ENCODE data around the gene OS9.

Gene OS9

DNA sequence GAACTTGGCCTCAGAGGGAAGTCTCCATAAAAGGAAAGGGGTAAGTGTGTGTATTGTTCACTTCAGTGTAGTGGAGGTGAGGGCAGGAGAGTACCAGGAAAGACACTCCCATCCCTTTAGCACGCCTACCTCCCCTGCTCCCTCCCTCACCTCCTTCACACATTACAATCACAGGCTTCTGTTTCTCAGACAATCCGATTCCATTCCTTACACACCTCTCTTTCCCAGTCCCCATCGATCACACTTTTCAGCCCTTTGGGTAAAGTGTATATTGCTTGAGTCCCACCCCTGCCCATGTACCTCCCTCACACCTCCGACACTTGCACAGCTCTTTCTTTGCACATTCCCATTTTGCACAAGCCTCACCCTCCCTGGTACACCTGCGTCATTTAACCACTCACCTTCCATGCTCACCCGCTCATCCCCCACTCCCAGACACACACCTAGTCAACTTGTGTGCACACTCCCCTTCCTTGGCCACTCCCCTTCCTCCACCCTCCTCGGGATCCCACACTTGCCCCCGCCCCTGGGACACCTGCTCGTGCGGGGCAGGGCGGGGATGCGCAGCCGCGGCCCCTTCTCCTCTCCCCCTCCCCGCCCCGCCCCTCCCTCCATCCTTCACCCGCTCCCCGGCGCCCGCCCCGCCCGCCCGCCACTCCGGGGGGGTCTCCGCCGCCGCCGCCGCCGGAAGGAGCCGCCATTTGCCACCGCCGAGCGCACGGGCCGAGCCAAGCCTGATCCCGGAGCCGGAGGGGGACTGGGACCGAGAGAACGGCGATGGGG, 60.7 kb downstream of the OS9 start, which contains the start of gene MARCHF9:
MARCHF9 (plus strand) TSS at position 693 of the 783 bp plus-strand sequence. CDS start 426 bp downstream, outside the sequence.
- DNase-seq (ENCODE audit: low read depth) = peak; percentile 65

DNA sequence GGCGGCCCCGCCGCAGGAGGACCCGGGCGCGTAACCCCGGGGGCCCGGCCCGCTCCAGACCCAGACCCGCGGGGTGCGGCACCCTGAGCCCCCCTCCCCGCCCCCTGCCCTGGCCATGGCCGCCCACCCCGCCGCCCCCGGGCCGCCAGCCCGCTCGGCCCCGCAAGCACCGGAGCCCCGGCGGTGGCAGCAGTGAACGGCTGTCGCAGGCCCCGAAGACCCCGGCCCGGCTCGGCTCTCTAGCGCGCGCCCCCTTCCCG, 61.2 kb downstream of the OS9 start:
- no peak for DNase-seq (ENCODE audit: low read depth)

DNA sequence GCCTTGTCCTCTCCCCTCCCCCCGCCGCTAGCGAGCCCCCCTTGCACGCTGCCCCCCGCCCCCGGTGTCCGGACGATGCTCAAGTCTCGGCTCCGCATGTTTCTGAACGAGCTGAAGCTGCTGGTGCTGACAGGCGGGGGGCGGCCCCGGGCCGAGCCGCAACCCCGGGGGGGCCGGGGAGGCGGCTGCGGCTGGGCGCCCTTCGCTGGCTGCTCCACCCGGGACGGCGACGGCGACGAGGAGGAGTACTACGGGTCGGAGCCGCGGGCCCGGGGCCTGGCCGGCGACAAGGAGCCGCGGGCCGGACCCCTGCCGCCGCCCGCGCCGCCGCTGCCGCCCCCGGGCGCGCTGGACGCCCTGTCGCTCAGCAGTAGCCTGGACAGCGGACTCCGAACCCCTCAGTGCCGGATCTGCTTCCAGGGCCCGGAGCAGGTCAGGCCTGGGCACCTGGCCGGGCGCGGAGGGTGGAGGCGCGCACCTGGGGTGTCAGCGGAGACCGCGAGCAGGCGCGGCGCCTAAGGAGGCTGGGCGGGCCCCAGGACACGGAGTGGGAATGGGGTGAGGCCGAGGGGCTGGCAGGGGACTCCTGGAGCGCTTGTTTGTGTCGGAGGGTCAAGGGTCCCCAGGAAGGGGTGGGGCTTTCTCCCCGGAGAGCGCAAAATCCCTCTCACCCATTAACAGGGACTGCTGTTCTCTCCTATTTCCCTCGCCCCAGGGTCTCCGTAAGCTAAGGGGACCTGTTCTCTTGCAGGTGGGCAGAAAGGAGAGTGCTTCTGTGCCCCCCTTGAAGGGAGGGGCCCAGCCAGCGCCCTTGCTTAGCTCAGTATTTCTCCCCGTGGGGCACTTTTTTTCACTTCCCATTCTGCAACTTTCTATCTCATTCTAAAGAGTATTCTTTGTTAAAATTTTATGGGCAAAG, 61.8 kb downstream of the OS9 start:
- peak; percentile 31 for DNase-seq (ENCODE audit: low read depth)

DNA sequence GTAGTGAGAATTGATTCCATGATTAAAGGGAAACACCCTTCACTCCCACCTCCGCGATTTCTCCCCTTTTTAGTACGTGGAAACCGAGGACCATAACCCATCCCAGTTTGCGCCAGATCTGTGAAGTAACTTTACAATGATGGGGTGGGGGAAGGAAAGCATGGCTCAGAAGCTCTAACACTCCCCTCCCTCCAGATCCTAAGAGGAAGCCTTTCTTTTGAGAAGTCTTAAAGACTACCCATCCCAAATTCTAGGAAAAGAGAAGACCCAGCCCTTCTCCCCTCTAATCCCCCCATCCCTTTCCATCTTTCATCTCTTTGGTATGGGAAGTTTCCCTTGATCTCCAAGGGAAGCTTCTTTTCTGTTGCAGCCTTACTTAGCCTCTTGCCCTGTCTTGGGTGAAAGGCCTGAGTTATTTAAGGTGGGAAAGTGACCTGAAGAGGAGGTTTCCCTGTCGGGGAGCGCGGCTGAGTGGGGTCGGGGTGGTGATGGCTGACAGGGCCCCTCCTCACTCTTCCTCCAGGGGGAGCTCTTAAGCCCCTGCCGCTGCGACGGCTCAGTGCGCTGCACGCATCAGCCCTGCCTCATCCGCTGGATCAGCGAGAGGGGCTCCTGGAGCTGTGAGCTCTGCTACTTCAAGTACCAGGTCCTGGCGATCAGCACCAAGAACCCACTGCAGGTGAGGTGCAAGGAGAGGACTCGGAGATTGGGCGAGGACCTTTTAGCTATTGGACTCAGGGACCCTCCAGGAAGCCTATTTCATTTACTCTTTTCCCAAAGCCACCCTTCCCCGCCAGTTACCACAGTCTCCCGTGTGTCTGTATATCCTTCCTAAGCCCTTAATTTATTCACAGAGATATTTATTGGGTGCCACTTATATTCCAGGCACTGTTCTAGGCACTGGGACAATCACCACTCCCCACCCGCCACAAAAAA, 62.7 kb downstream of the OS9 start:
- peak; percentile 49 for DNase-seq (ENCODE audit: low read depth)

DNA sequence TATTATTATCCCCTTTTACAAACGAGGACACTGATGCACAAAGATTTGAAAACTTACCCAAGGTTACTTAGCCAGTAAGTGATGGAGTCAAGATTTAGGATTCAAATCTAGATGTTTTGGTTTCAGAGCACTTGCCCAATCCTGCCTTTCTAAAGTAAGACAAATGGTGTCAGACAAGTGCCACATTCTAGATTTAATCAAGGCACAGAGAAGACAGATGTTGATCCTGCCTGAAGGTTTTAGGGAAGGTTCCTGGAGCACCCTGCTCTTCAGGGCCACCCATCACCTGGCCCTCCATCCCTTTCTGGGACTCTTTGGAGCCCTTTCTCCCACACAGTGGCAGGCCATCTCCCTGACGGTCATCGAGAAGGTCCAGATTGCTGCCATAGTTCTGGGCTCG, 63.8 kb downstream of the OS9 start:
- DNase-seq (ENCODE audit: low read depth) = no peak

DNA sequence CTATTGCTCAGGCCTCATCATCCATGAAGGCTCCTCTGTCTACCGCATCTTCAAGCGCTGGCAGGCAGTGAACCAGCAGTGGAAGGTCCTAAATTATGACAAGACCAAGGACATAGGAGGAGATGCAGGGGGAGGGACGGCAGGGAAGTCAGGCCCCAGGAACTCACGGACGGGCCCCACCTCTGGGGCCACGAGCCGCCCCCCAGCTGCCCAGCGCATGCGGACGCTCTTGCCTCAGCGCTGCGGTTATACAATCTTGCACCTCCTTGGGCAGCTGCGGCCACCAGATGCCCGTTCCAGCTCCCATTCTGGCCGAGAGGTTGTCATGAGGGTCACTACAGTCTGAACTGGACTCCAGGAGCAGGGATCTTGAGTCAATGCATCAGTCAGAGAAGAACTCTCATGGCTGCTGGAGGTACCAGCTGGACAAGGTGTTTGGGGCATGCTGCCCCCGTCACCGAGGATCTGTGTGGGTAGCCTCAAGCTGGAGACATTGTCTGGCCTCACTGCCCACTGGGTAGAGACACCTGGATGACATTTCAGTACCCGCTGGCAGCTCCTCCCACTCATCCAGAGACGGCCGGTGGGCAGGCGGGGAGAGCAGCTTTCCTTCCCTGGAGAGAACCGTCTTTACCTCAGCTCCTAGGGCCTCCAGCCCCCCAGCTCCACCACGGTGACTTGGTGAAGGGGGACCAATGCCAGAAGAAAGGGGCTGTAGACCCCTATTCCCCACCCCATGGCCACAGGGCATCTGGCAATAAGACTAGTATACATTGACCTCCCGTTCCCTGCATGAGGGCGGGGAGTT, 64.8 kb downstream of the OS9 start:
- DNase-seq (ENCODE audit: low read depth) = no peak

DNA sequence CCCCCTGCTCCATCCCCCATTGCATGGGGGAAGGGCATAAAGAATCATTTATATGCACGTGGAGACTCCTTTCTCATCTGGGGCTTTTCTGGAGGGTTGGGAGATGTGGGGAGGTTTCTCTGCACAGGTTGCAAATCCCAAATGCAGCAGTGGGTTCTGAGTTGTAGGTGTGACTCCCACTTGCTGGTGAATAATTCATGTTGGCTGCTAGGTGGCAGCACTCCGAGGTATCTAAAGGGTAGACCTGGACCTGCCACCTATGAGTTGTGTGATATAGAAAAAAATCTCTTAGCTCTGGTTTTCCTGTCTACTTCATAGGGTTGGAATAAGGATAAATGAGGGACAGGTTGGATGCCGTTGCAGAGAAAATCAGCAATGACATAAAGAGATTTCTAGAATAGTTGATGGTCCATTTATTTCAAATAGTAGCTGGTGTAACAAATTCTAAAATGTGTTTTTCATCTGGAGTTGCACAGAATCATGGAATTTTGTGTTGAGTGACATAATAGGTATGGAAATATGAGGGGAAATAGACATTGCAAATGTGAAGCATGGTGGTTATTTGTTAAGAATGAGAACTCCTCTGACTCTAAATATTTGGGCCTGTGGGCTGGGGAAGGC, 65.5 kb downstream of the OS9 start:
- no peak for DNase-seq (ENCODE audit: low read depth)

DNA sequence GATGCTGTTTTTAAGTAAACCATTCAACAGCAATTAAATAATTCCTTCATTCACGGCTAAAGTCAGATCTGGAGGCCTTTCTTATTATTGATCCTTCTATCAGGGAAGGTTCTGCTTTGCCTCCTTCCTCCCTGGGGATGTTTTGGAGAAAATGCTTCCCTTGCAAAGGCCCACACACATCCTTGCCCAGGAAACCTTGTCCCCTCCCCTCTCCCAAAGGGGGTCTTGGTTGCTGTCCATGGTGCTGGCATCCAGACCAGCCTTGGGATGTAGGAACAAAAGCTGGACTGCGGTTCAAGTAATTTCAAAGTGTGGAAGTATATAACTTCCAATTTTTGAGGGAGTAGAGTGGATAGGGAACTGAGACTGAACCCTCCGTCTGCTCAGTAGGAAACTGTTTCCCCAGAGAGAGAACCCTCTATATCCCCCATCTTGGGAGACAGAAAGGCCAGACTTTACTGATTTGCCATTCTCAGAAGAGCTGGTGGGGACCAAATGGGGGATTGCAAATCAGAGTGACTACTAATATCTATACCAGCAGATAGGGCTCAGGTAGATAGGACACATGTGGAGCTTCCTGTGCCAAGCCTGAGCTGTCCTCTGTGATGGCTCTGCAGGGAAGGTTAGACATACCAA, 66.5 kb downstream of the OS9 start:
- DNase-seq (ENCODE audit: low read depth) = no peak

DNA sequence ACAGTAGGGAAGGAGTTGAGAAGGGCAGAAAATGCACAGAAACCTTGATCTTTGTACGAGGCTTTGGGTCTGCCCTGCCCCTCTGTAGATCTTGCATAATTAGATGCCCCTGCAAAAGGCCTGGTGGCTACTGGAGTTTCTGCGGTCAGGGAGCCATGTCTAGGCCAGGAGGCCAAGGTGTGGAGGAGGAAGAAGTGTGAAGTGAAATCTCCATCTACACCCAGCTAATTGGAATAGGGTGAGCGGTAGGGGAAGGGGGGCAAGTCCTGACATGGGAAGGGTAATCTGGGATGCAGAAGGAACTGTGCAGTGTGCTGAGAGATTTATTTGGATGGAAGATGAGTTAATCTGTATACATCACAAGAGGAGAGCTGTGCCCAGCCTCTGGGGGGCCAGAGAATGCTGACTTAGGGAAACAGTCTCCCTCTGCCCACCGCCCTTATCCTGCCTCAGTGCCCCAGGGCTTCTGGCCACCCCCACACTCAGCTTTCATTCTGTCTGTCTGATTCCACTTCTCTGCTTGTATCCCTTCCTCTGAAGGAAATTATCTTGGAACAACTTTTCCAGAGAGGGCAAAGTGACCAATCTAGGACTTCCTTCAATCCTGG, 67.6 kb downstream of the OS9 start:
- DNase-seq (ENCODE audit: low read depth) = no peak

DNA sequence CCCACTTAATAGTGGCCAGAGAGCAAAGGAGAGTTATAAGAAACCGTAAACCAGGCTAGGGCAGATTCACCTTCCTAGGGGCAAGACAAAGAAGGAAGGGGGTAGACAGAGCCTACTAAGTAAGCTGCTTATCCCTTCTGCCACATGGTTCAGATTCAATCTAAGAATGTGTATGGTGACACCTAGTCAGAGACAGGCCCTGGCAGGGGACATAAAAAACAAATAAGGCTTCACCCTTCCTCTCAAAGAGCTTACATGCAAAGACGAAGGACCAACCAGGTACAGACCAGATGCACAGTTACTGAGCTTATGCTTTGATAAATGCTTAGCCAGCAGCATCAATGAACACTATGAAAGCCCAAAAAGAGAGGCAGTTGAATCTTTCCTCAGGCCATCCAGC, 68.5 kb downstream of the OS9 start:
- no peak for DNase-seq (ENCODE audit: low read depth)

DNA sequence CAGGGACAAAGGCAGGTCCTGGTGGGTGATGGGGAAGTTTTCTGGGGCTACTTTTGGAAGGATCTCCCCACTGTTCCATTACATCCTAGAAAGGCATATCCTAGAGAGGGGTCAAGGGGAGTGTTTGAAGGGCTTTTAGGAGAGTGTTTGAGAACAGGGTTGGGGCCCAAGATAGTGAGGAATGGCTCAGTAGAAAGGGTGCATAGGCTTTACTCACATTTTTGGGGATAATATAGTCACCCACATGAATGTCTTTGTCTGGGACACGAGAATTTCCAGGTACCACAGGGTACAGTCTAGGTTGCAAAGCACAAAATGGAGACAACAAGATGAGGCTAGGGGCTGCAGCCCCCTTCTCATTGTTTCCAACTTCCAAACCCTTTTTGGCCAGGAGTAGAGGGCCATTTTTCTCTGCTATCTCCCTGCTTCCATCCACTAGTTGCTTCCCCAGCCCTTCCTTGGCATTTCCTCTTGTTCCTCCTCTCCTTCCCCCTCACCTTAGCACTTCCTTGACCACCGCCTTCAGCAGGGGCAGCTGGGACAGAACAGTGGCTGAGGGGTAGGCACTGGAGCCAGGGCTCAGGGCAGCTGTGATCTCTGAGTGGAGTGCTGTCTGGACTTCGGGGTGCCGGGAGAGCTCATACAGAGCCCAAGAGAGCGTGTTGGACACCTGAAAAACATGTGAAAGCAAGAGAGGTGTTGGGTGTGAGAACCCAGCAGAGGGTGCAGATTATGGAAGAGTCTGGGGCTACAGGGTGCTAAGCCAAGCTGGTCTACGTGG, 70.1 kb downstream of the OS9 start:
- DNase-seq (ENCODE audit: low read depth) = no peak

DNA sequence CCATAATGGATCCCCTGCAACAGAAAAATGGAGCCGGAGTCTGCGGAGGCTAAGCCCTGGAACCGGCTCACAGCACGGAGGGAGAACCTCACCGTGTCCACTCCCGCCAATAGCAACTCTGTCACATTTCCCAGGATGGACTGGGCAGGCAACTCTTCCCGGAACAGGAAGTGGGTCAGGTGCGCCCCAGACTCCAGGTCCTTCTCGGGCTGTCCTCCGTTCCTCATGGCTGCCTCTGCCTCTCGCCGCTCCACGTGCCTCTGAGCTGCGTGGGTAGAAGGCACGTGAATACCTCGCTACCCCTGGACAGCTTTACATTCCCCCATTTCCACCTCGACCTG, 70.7 kb downstream of the OS9 start:
- no peak for DNase-seq (ENCODE audit: low read depth)

DNA sequence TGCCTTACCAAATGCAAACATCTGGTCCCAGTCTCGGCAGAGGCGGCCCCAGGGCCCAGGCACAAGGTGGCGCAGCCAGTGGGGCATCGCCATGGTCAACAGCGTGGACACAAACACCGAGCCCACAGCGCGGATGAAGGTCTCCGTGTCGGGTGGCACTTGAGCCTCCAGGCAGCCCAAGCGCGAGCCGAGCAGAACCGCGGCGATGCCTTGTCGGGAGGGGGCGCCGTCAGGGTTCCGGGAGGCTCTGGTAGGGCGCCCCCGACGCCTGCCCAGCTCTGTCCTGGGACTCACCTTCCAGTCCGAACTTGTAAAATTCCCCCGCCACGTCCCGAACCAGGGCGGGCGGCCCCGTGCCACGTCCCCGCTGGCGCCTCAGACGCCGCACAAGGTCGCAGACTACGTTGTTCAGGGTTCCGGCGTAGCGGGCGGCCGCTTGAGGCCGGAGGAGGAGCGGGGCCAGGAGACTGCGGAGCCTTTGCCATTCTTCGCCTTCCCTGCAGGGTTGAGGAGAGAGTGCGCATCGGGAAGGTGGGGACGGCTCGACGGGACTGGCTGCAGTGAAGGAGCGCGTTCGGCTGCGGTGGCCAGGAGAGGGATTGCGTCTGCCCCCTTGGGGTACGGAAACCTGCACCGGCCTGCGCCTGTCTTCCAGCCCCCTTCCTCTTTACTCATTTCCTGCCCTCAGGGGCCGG, 71.2 kb downstream of the OS9 start:
- DNase-seq (ENCODE audit: low read depth) = peak; percentile 35

DNA sequence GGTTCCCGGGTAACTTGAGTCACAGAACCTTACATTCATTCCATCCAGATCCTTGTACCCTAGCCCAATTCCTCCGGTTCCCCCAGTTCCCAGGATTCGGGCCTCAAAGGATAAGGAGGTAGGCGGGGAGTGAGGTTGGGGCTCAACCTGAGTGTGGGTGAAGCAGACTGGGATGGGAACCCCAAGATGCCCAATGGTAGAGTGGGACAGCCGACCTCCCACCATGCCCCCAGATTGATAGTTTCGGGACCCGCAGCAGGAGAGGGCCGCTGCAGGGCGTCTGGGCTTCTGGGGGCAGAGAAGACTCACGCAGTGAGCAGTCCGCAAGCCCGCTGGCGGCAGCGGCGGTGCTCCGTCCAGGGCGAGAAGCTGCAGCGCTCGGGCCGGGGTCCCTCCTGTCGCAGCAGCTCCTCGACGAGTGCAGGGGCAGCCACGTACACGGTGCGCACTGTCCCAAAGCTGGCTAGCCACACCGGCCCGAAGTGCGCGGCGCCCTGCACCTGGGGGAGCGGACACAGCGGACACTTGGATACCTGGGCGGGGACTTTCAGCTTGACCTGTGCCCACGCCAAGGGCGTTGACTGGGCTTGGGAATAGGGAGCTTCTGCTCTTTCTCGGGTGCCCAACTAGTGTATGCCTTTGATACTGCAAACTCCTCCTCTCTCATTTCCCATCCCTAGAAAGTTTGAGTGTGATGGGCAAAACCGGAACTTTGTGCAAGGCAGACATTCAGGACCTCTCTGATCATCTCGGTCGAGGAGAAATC, 71.9 kb downstream of the OS9 start:
- DNase-seq (ENCODE audit: low read depth) = no peak

DNA sequence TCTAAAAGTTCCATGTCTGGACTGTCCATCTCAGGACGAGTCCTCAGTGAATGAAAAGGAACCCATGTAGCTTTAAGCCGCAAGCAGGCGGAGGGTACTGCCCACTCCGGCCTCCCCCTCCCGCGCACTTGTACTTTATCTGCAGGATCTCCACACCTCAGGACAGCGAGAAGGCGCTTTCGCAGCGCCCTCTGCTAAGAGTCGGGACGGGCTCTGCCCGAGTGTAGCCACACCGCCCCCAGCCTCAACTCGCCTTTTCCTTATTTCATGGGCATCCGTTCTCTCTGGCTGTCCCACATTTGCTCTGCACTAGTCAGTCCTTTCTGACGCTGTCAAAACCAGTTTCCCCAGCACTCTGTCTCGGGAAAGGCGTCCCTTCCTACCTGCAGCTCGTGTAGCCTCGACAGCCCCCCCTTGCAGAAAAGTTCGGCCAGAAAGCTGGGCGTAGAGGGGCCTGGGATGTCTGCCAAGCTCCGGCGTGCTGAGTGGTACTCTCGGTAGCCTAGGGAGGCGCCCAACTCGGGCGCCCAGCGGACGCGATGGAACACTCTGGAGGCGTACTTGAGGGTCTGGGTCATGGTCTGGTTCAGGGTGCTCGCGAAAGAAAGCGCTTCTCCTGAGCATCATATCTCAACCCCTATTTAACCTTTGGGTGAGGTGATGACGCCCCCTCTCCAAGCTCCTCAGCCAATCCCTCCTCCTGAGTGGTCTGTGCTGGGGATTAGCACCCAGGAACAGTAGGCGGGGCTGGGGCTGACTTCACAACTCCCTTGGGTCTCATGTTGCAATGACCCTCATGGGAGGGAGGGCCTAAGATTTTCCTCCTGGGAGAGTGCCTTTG, 72.8 kb downstream of the OS9 start, which contains the start of gene CYP27B1:
CYP27B1 (minus strand) TSS at position 615 of the 841 bp plus-strand sequence; CDS start at position 578, 37 bp downstream.
- DNase-seq (ENCODE audit: low read depth) = no peak

DNA sequence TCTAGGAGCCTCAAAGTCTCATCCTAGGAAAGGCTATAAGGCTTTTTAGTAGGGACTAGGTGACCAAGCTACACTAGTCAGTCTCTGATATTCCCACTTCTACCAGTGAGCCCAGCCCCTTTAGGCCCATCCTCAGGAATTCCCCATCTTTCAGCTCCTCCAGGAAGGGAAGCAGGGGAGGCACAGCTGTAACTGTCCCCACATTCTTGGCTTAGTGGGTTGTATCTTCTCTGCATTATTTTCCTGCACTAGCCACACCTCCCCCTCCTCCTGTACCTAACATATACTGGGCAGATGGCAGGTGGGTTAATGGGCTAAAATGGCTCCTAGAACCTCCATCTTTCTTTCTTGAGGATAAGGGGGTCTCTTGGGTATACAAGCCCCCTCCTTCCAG, 73.4 kb downstream of the OS9 start:
- DNase-seq (ENCODE audit: low read depth) = no peak

DNA sequence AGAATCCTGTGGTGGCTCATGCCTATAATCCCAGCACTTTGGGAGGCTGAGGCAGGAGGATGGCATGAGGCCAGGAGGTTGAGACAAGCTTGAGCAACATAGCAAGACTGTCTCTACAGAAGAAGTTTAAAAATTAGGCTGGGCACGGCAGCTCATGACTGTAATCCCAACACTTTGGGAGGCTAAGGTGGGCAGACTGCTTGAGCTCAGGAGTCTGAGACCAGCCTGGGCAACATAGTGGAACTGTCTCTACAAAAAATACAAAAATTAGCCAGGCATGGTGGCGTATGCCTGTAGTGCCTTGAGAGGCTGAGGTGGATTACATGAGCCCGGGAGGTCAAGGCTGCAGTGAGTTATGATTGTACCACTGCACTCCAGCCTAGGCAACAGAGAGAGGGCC, 73.9 kb downstream of the OS9 start:
- no peak for DNase-seq (ENCODE audit: low read depth)
